ENCODE data around the gene GRIP1.
A peak's percentile ranks its signal among the peaks of the same experiment; 100 is the strongest.

GRIP1 gene

GRCh38 chr12:66688846-66689439, 10.1 kb upstream of the GRIP1 start:
- peak; percentile 19 for DNase-seq

DNA sequence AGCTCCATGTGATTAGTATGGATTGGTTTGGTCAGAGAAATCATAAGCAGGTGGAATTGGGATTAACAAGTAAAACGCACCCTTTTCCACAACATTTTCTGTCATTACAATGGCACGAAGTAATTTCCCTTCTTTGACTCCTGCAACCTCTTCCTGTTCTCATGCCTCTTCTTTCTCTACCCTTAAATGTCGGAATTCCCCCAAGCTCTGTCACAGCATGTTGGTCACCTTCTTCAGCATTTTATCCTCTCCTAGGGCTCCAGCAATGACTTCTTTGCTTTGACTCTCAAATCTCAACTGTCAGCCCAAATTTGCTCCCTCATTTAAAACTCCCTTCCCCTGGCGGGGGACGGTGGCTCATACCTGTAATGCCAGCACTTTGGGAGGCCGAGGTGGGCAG, 5.3 kb upstream of the GRIP1 start:
- no peak for DNase-seq

GRCh38 chr12:66683822-66684221, 4.9 kb upstream of the GRIP1 start:
- DNase-seq, result no peak

- DNase-seq, result no peak
Measured at GRCh38 chr12:66683073-66683472, 4.2 kb upstream of the GRIP1 start.

DNA sequence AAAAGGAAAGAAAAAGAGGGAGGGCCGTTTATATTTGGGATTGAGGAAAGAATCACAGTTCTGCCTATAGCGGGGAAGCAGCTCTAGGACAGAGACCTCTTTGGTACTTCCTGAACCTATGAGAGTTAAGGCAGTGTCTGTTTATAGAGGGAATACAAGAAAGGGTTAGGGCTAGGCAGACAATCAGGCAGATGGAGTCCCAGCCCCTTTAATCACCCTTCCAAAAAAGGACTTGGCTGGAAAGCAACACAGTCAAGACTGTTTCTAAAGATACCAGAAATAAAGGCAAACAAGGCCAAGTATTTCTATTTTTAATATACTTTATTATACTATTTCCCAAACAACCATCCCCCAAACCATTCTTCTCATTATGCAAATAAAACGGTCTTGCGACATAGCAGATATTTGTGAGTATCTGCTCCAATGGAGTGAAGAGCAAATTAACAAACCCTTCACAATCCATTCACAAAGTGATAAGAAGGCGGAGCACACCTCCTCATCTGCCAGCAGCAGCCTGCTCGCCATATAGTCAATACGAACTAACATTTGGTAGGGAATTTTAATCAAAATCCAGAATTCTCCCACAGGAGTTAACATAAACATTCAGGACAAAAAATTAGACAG, 697 bp upstream of the GRIP1 start:
- DNase-seq, result no peak

- no peak for DNase-seq
Measured at GRCh38 chr12:66676241-66676640, 2.6 kb downstream of the GRIP1 start.

DNA sequence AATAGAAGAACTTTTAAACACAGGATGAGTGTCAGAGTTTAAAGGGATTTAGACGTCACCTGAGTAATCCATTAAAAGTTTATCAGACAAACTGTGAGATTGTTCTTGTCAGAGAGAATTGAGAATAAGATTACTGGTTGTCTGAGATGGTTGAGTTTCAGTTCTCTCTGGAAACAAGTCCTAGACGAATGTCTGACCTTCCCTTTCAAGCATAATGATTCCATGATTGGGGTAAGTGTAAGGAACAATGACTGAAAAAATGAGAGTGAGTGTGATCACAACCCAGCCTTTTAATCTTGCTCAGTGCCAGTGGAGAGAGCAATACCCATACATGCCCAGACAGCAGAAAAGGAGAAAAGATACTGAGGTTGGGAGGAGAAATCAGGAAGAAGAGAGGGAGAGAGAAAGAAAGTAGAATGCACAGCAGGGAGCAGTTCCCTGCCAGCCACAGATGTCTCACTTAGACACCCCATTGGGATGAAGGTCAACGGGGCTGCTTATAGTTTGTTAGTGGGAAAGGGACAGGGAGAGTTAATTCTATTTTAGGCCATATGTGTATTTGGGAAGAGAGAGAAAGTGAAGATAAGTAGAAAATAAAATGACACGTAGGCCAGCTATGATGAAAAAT, 4.3 kb downstream of the GRIP1 start:
- no peak for DNase-seq

- no peak for DNase-seq
Measured at GRCh38 chr12:66669541-66669940, 9.3 kb downstream of the GRIP1 start.

DNA sequence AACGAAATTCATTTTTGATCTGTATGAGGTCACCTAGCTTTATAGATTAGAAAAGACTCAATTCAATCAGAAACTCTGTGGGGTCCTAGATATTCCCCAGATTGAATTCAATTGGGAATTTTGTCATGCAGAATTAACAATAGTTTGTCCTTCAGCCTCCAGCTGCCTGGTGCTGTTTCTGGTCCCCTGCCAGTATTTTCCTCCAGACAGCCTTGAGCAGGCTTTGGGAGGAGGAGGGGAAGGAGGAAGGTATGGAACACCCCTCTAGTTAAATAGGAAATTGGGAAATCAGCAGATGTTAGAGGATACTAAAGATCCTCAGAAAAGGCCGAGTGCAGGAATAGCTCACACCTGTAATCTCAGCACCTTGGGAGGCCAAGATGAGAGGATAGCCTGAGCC, 10.6 kb downstream of the GRIP1 start:
- DNase-seq, result no peak

GRCh38 chr12:66667906-66668305, 11.0 kb downstream of the GRIP1 start:
- no peak for DNase-seq

GRCh38 chr12:66666481-66666880, 12.4 kb downstream of the GRIP1 start:
- DNase-seq, result no peak

- DNase-seq, result no peak
Measured at GRCh38 chr12:66665435-66665985, 13.4 kb downstream of the GRIP1 start.

GRCh38 chr12:66664076-66664475, 14.8 kb downstream of the GRIP1 start:
- DNase-seq, result no peak

DNA sequence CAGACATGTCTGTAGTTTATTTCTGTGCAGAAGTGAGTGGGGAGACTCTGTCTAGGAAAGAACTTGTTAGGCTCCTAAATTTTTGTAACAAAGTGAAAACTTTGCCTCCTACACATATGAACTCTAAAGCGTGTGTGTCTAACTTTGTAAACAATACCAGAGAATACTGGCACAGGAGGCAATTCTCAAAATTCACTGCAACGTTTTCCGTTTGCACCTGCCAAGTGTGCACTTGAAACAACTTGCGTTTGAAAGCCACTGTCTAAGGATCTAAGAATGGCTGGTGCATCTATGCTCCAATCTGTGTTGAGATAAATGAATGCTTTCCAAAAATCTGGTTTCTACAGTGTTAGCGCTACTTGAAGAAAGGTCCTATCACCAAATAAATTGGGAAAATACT, 15.3 kb downstream of the GRIP1 start:
- no peak for DNase-seq

DNA sequence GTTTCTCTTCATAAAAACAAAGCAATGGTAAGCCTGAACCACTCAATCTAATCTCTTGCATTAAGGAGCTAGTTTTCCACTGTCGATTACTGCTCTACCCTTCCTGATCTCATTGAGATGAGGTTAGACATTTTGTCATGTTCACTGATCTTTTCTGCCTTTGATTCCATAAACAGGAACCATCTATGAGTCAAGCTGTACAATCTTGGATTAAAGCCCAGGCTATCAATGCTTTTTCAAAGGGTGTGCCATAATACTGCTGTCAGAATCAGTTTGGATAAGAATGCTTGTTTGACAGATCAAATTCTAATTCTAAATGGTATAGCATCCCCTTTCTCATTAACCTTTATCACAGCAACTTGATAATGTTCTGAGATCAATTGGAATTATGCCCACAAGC, 16.1 kb downstream of the GRIP1 start:
- DNase-seq, result no peak

DNA sequence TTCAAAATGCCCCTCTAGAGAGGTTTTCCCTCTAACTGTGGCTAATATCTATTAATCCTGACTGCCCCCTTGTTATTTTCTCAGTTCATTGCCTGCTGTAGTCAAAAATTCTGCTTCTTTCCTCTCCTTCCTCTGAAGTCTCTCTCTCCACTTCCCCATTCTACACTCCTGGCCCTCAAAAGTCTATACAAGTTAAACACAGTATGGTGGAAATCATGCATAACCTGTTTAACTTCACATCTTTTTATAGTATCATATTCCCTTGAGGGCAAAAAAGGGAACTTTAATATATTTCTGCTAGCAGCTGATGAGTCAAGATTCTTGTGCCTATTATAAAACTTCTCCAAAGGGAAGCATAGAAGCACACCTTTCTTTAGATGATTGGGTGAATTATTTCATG, 16.7 kb downstream of the GRIP1 start:
- DNase-seq, result no peak

- DNase-seq, result no peak
Measured at GRCh38 chr12:66661357-66661756, 17.5 kb downstream of the GRIP1 start.

- DNase-seq, result no peak
Measured at GRCh38 chr12:66653796-66654195, 25.1 kb downstream of the GRIP1 start.

DNA sequence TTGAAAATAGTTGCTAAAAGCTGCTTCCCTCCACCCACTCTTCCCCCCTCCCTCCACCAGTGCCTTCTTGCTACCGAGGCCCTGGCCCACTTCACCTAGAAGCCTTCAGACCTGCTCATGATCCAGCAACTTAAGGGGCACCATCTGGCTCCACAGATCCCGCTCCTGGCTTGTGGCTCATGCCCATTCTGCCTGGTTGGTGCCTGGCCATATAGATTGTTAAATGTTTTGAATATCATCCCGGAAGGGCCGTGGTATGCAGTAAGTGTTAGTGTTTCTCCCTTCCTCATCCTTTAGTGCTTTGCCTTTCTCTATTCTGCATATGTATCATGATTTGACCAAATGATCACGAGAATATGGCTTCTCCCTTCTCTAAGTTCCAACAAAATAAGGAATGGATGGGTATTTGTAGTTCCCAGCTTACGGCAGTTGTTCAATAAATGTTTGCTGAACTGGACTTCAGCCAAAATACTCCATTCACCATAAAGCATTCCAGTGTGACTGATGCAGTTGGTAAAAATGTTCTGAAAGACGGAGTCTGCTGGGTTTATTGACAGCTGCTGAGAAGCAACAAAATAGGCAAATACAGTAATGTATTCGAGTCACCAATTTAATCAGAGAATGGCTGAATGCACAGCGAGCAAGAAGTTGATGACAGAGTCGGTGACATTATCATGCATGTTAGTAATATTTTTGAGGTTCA, 30.7 kb downstream of the GRIP1 start:
- DNase-seq, result no peak

DNA sequence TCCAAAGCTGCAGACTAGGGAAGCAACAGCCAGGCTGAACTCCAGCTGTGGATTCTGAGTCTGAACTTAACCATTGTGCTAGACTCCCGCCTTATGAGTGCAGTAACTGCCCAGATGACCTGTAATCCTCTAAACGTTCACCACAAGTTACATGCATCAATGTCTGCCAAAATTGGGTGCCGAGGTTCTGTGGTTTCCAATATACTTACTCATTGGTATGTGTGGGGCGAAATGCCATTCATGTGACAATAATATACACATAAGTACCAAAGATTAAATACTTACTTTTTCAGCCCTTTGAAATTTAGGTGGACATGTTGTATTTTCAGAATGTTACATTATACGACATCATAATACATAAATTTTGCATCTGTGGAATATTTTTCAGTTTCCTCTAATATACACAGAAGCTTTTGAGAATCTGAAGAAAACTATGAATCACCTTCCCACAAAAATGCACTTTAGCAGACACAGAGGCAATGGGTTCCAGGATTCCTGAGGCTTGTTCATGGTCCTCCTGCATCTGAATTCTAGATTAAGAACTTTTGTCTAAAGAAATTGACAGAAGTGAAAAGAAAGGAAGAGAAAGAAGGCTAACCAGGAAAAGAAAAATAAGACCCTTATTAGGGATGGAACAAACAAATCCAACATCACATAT, 31.7 kb downstream of the GRIP1 start:
- DNase-seq, result no peak

DNA sequence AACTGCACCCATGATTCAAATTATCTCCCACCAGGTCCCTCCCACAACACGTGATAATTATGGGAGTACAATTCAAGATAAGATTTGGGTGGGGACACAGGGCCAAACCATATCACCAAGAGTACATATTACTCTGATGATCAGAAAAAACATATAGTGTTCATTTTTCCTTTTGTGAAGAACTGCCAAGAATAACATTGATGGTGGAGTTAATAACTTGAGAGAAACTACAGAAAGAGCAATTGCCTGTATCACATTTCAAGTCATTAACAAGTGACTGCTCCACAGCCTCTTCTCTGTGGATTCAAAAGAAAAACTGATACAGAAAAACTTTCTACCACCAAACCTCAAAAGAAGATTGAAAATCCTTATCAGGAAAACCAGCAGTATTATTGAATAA, 34.7 kb downstream of the GRIP1 start:
- no peak for DNase-seq

GRCh38 chr12:66640691-66641460, 38.0 kb downstream of the GRIP1 start:
- DNase-seq, result no peak

Measured in activated CD4-positive, alpha-beta T cell treated with anti-CD3 and anti-CD28 coated beads, Interleukin-2, amount 50 U/mL, for 16 hours (primary cell).